HepG2 (cell line): ENCODE data around the gene TSPAN18. TPM values are rescaled to one million over a fixed set of nuclear protein-coding genes. Genes with fewer than 3 reads are reported as not detected.
A peak's percentile ranks its signal among the peaks of the same experiment; 100 is the strongest.

ENCODE experiments used
- ATAC-seq: fragments of 200-7000 bp; cut with Tn5 transposase; 3 replicates; pipeline ENCODE4 v1.9.1; 2020; ENCODE audit warnings: mild to moderate bottlenecking, moderate library complexity
- BruUV-seq: library from RNA; stranded (reverse); fragments of 400-500 nt; replicated peaks from 2 replicates; lab custom pipeline; 2021; lab: Mats Ljungman, UMichigan
- CTCF ChIA-PET: fragments of 300-600 bp; formaldehyde crosslinking; extraction: SDS; loops from one replicate; lab custom pipeline; 2021; ENCODE audit warnings: low total read pairs, inconsistent platforms, low intra/inter-chr PET ratio; lab: Yijun Ruan, JAX
- POLR2A ChIA-PET: fragments of 350-600 bp; sonication (Branson Sonifier 250); formaldehyde crosslinking; loops from one replicate; lab custom pipeline; 2020; ENCODE audit warnings: antibody characterized with exemption, inconsistent platforms; lab: Yijun Ruan, JAX
- DNase-seq: peaks from one replicate; pipeline ENCODE4 v3.0.0-alpha.2; 2015; ENCODE audit warnings: low spot score
- FAIRE-seq: peaks from 3 replicates; lab custom pipeline; 2011; peaks lifted over from hg19 to GRCh38; lab: Jason Lieb, UNC
- H2AFZ ChIP-seq: one replicate; pipeline ENCODE4 v1.6.1; 2011; ENCODE audit warnings: low read length, inconsistent platforms
- H3K27ac ChIP-seq: fragments of 300-600 bp; 3 replicates; pipeline ENCODE4 v1.8.0; 2011; ENCODE audit warnings: mixed run types, mild to moderate bottlenecking, mixed read lengths, low read length, inconsistent platforms; ENCODE audit not compliant: insufficient read depth; ENCODE audit errors: extremely low read length
- H3K27me3 ChIP-seq, 2 experiments: fragments of 200-600 bp in 1 of 2; 2 replicates in 1 of 2; 3 replicates in 1 of 2; pipeline versions ENCODE4 v1.6.0 to v1.8.0; 2011; ENCODE audit warnings: low read length in 2 of 2, mild to moderate bottlenecking in 2 of 2, moderate library complexity in 2 of 2, inconsistent platforms in 1 of 2; ENCODE audit not compliant: insufficient read depth in 2 of 2, control insufficient read depth in 1 of 2
- H3K36me3 ChIP-seq, 2 experiments: fragments of 200-600 bp in 1 of 2; replicated peaks in 1 of 2; 2 replicates in 1 of 2; 3 replicates in 1 of 2; pipeline versions ENCODE4 v1.5.1 to v1.8.0; 2011; ENCODE audit warnings: low read length in 2 of 2, inconsistent platforms in 1 of 2; ENCODE audit not compliant: insufficient read depth in 2 of 2, control insufficient read depth in 1 of 2
- H3K4me1 ChIP-seq: 2 replicates; pipeline ENCODE4 v1.5.1; 2012; ENCODE audit warnings: low read length, inconsistent platforms; ENCODE audit not compliant: insufficient read depth
- H3K4me2 ChIP-seq: 2 replicates; pipeline ENCODE4 v1.6.0; 2011; ENCODE audit warnings: low read depth, low read length, inconsistent platforms
- H3K4me3 ChIP-seq, 3 experiments: fragments of 200-600 bp in 1 of 3; sonication (generic), shearing (Covaris generic) in 1 of 3; replicated peaks in 1 of 3; 2 replicates each; pipeline ENCODE4 v1.5.1; 2011 to 2016; ENCODE audit warnings: low read length in 3 of 3, inconsistent platforms in 2 of 3, low read depth in 2 of 3, mild to moderate bottlenecking in 2 of 3, control low read depth in 1 of 3, mixed read lengths in 1 of 3; ENCODE audit not compliant: insufficient read depth in 1 of 3
- H3K79me2 ChIP-seq: one replicate; pipeline ENCODE4 v1.6.1; 2011; ENCODE audit warnings: low read length, inconsistent platforms; ENCODE audit not compliant: insufficient read depth
- H3K9ac ChIP-seq: 2 replicates; pipeline ENCODE4 v1.6.0; 2011; ENCODE audit warnings: mild to moderate bottlenecking, low read depth, low read length, inconsistent platforms; ENCODE audit not compliant: insufficient read depth
- H3K9me3 ChIP-seq: 2 replicates; pipeline ENCODE4 v1.5.1; 2012; ENCODE audit warnings: mild to moderate bottlenecking, low read length
- H4K20me1 ChIP-seq: 2 replicates; pipeline ENCODE4 v1.6.0; 2011; ENCODE audit warnings: inconsistent platforms, mild to moderate bottlenecking, low read length, moderate library complexity; ENCODE audit not compliant: insufficient read depth
- MNT ChIP-seq: fragments of 450-650 bp; IDR thresholded peaks from 2 replicates; pipeline ENCODE4 v1.6.1; 2016
- PRDM15 ChIP-seq: sonication (generic); formaldehyde crosslinking; IDR thresholded peaks from 2 replicates; pipeline ENCODE4 v1.4.0; 2020; ENCODE audit warnings: missing genetic modification reagents
- SALL1 ChIP-seq: sonication (generic); formaldehyde crosslinking; IDR thresholded peaks from 2 replicates; pipeline ENCODE4 v1.8.0; 2022; ENCODE audit warnings: mild to moderate bottlenecking, missing genetic modification reagents
- SUZ12 ChIP-seq: fragments of 150-350 bp; IDR thresholded peaks from 2 replicates; pipeline ENCODE4 v1.6.1; 2014; ENCODE audit warnings: low read depth, low read length
- THAP7 ChIP-seq: sonication (generic); formaldehyde crosslinking; IDR thresholded peaks from 2 replicates; pipeline ENCODE4 v1.8.1; 2023; ENCODE audit warnings: mild to moderate bottlenecking, missing genetic modification reagents
- ZFP37 ChIP-seq: sonication (generic); formaldehyde crosslinking; IDR thresholded peaks from 2 replicates; pipeline ENCODE4 v1.4.0; 2020; ENCODE audit warnings: missing genetic modification reagents, borderline replicate concordance
- ZNF281 ChIP-seq: sonication (generic); formaldehyde crosslinking; IDR thresholded peaks from 2 replicates; pipeline ENCODE4 v1.4.0; 2020; ENCODE audit warnings: missing genetic modification reagents, borderline replicate concordance
- ZNF737 ChIP-seq: sonication (generic); formaldehyde crosslinking; IDR thresholded peaks from 2 replicates; pipeline ENCODE4 v1.5.0; 2020; ENCODE audit warnings: missing genetic modification reagents, mild to moderate bottlenecking, borderline replicate concordance
- WGBS: methylation state at CpG from one replicate; pipeline ENCODE4 v1.1.6; 2017; ENCODE audit warnings: low lambda C conversion rate; 5-methylcytosine and 5-hydroxymethylcytosine counted together
- in situ Hi-C: cut with HindIII; loops from 2 replicates; pipeline ENCODE4 v1.10.0; 2017; ENCODE audit warnings: low pct_unique_long_range_greater_than_20kb; ENCODE audit not compliant: extremely low pct_ligation_motif_present
- intact Hi-C: fragments of 100-400 bp; cut with micrococcal nuclease; formaldehyde crosslinking; loops from one replicate; pipeline ENCODE4 v1.10.0; 2022; ENCODE audit not compliant: unreplicated experiment
- polyA plus RNA-seq, 8 experiments: library from polyadenylated mRNA; depleted of rRNA in 3 of 8; stranded (reverse) in 7 of 8; unstranded in 1 of 8; fragments of >200 nt; fragmentation: Illumina TruSeq in 4 of 8; extraction: Trizol in 4 of 8; gene quantifications; 2 replicates each; pipeline versions ENCODE4 v1.2.1 to v1.2.3, GENCODE V29; 2011 to 2016; ENCODE audit warnings: low read depth in 4 of 8, missing spikeins in 1 of 8, mixed read lengths in 1 of 8; ENCODE audit not compliant: insufficient read depth in 1 of 8
- total RNA-seq, 5 experiments: library from RNA; depleted of rRNA; stranded (reverse); fragments of >200 nt; fragmentation: Illumina TruSeq; extraction: Trizol; gene quantifications; 2 replicates each; pipeline ENCODE4 v1.2.3, GENCODE V29; 2016; ENCODE audit warnings: low read depth in 1 of 5

Gene TSPAN18
- total and polyA plus RNA-seq, 2 of the 13 experiments (the other 11 are each of a cell fraction or from before 2014, with no cell fraction given) = not detected

- ChIA-PET CTCF (interaction anchor here (2.9 kb wide), 1 partner anchor 292 kb away, joined by 23 read pairs; no protein-coding TSS in a partner anchor), POLR2A (no interaction called here)
- Histone ChIP-seq H3K4me3 (no peak overlapping the region), H3K9me3 (no peaks in the 10 kb centered on the region), H4K20me1 (no peaks in the 10 kb centered on the region), H3K36me3 (no peaks in the 10 kb centered on the region), H3K9ac (no peak overlapping the region), H3K4me1 (no peaks in the 10 kb centered on the region), H3K27me3 (peaks cover 0 to 37% of the 10 kb centered on the region in 2 experiments; a peak in 3 of 5 replicates), H3K4me2 (no peak overlapping the region), H3K27ac (no peak overlapping the region), H3K79me2 (no peaks in the 10 kb centered on the region), H2AFZ (no peak overlapping the region)
- 34% methylated on average over 12 of the region's 12 CpGs for WGBS
- FAIRE-seq (no peak), ATAC-seq (peak; percentile 25; the same call in 1 of the 3 replicates), DNase-seq (no peak)
- no TSS peak for BruUV-seq
- intact Hi-C loops (loop anchor here (5.0 kb wide), 1 partner anchor 185 kb away; the partner anchor contains the start of gene TSPAN18), in situ Hi-C loops (loop anchor here (5.0 kb wide), 1 partner anchor 290 kb away; no protein-coding TSS in a partner anchor)
- no peak for TF ChIP-seq ZNF737
- peak; percentile 50; the same call in 1 of the 2 replicates for TF ChIP-seq PRDM15
- TF ChIP-seq ZFP37 (CRISPR knock-in tag) = no peak
- TF ChIP-seq THAP7 (CRISPR knock-in tag) = no peak
- TF ChIP-seq SUZ12 = no peak
- TF ChIP-seq MNT = peak; percentile 94
- no peak for TF ChIP-seq ZNF281 (CRISPR knock-in tag)
- no peak for TF ChIP-seq SALL1 (CRISPR knock-in tag)
These were observed 185.7 kb downstream of the TSPAN18 start for GRCh38 chr11:44912270-44912987.
